Endodermal cell (in vitro differentiated cells): ENCODE results near the gene TUBA4A. TPM values are rescaled to one million over a fixed set of nuclear protein-coding genes. Genes with fewer than 3 reads are reported as not detected.

Source experiments
- DNase-seq: peaks from one replicate; pipeline ENCODE4 v3.0.0-alpha.2; 2017
- H3K27ac ChIP-seq: 2 replicates; pipeline ENCODE4 v1.5.1; 2013; ENCODE audit warnings: mild to moderate bottlenecking, low read depth, low read length, moderate library complexity
- H3K27me3 ChIP-seq: 2 replicates; pipeline ENCODE4 v1.6.1; 2013; ENCODE audit warnings: mild to moderate bottlenecking, low read length, moderate library complexity; ENCODE audit not compliant: insufficient read depth, control insufficient read depth, poor library complexity, severe bottlenecking
- H3K36me3 ChIP-seq: 2 replicates; pipeline ENCODE4 v1.7.0; 2013; ENCODE audit warnings: mild to moderate bottlenecking, low read length, moderate library complexity; ENCODE audit not compliant: control insufficient read depth, insufficient read depth
- H3K4me1 ChIP-seq: one replicate; pipeline ENCODE4 v1.7.0; 2013; ENCODE audit warnings: low read length; ENCODE audit not compliant: control insufficient read depth, insufficient read depth
- H3K4me3 ChIP-seq: 2 replicates; pipeline ENCODE4 v1.5.1; 2013; ENCODE audit warnings: mild to moderate bottlenecking, low read length, moderate library complexity
- H3K9ac ChIP-seq: 2 replicates; pipeline ENCODE4 v1.6.1; 2013; ENCODE audit warnings: mild to moderate bottlenecking, low read length, moderate library complexity; ENCODE audit not compliant: poor library complexity, severe bottlenecking; ENCODE audit errors: extremely low read depth
- H3K9me3 ChIP-seq: 2 replicates; pipeline ENCODE4 v1.6.1; 2013; ENCODE audit warnings: mild to moderate bottlenecking, low read length, moderate library complexity; ENCODE audit not compliant: control insufficient read depth
- H3K27ac Mint-ChIP-seq: 2 replicates; pipeline ENCODE4 v1.8.0; 2020; ENCODE audit warnings: mixed read lengths
- H3K27me3 Mint-ChIP-seq: 2 replicates; pipeline ENCODE4 v1.8.0; 2021; ENCODE audit warnings: mild to moderate bottlenecking, mixed read lengths; ENCODE audit not compliant: insufficient read depth
- H3K36me3 Mint-ChIP-seq: 2 replicates; pipeline ENCODE4 v1.8.0; 2020; ENCODE audit warnings: low read depth, mixed read lengths
- H3K4me1 Mint-ChIP-seq: 2 replicates; pipeline ENCODE4 v1.8.0; 2020; ENCODE audit warnings: mixed read lengths
- H3K4me3 Mint-ChIP-seq: 2 replicates; pipeline ENCODE4 v1.8.0; 2020; ENCODE audit warnings: mild to moderate bottlenecking, moderate library complexity, mixed read lengths
- H3K9me3 Mint-ChIP-seq: 2 replicates; pipeline ENCODE4 v1.8.0; 2020; ENCODE audit warnings: mild to moderate bottlenecking, mixed read lengths
- WGBS, 2 experiments: methylation state at CpG; one replicate each; pipeline versions ENCODE4 v1.1.5 to v1.1.7; 2013; ENCODE audit warnings: missing lambda C conversion rate in 2 of 2, mixed read lengths in 1 of 2; ENCODE audit not compliant: insufficient coverage in 1 of 2, insufficient read length in 1 of 2; 5-methylcytosine and 5-hydroxymethylcytosine counted together
- total RNA-seq, 2 donors: library from RNA; stranded (reverse); fragmentation: NEBNext Ultra II Directional in 1 of 2; extraction: Animal tissue kit (Norgen Biotek cat#: 25700) in 1 of 2; gene quantifications; 2 replicates in 1 of 2; 3 replicates in 1 of 2; pipeline ENCODE4 v1.2.1, GENCODE V29; 2021
- TF ChIP-seq, protein P1 (sequence below): fragments of 200-600 bp; sonication (generic); conservative IDR thresholded peaks from 2 replicates; pipeline ENCODE4 v1.5.0; 2021; ENCODE audit warnings: antibody characterized with exemption, mild to moderate bottlenecking

TUBA4A gene
- total RNA-seq, 2 donors from 2014 or later: 4.0 to 9.5 TPM

- H3K27ac Mint-ChIP-seq: no peak overlapping the region
- peaks cover 7% of the 10 kb centered on the region for H3K27me3 ChIP-seq
- H3K36me3 ChIP-seq: no peaks in the 10 kb centered on the region
- no peak overlapping the region for H3K9ac ChIP-seq
- no peaks in the 10 kb centered on the region for H3K9me3 Mint-ChIP-seq
- no peak overlapping the region for H3K4me3 Mint-ChIP-seq
- H3K9me3 ChIP-seq: no peaks in the 10 kb centered on the region
- 81 to 100% methylated on average over 1 to 2 of the region's 2 CpGs for WGBS, 2 experiments
- H3K27ac ChIP-seq: no peak overlapping the region
- H3K4me3 ChIP-seq: no peak overlapping the region
- H3K36me3 Mint-ChIP-seq: no peaks in the 10 kb centered on the region
- peaks cover 11% of the 10 kb centered on the region for H3K4me1 ChIP-seq
- TF ChIP-seq, protein P1, sequence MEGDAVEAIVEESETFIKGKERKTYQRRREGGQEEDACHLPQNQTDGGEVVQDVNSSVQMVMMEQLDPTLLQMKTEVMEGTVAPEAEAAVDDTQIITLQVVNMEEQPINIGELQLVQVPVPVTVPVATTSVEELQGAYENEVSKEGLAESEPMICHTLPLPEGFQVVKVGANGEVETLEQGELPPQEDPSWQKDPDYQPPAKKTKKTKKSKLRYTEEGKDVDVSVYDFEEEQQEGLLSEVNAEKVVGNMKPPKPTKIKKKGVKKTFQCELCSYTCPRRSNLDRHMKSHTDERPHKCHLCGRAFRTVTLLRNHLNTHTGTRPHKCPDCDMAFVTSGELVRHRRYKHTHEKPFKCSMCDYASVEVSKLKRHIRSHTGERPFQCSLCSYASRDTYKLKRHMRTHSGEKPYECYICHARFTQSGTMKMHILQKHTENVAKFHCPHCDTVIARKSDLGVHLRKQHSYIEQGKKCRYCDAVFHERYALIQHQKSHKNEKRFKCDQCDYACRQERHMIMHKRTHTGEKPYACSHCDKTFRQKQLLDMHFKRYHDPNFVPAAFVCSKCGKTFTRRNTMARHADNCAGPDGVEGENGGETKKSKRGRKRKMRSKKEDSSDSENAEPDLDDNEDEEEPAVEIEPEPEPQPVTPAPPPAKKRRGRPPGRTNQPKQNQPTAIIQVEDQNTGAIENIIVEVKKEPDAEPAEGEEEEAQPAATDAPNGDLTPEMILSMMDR: no peak
- peaks cover 29% of the 10 kb centered on the region for H3K27me3 Mint-ChIP-seq
- peaks cover 16% of the 10 kb centered on the region for H3K4me1 Mint-ChIP-seq
- DNase-seq: no peak
Measured at GRCh38 chr2:219272995-219273394, 19.3 kb upstream of the TUBA4A start.

GRCh38 chr2:219272356-219272755 lies 18.6 kb upstream of the TUBA4A start:
- 91 to 96% methylated on average over 3 to 4 of the region's 4 CpGs for WGBS, 2 experiments
- H3K27me3 Mint-ChIP-seq: peaks cover 29% of the 10 kb centered on the region
- no peak overlapping the region for H3K27ac Mint-ChIP-seq
- H3K36me3 ChIP-seq: no peaks in the 10 kb centered on the region
- no peak overlapping the region for H3K4me3 Mint-ChIP-seq
- no peak overlapping the region for H3K27ac ChIP-seq
- no peak overlapping the region for H3K9ac ChIP-seq
- peaks cover 11% of the 10 kb centered on the region for H3K4me1 Mint-ChIP-seq
- TF ChIP-seq, protein P1: no peak
- no peak overlapping the region for H3K4me3 ChIP-seq
- peaks cover 7% of the 10 kb centered on the region for H3K27me3 ChIP-seq
- H3K36me3 Mint-ChIP-seq: no peaks in the 10 kb centered on the region
- H3K4me1 ChIP-seq: peaks cover 8% of the 10 kb centered on the region
- no peak for DNase-seq
- H3K9me3 Mint-ChIP-seq: no peaks in the 10 kb centered on the region
- H3K9me3 ChIP-seq: no peaks in the 10 kb centered on the region

DNA sequence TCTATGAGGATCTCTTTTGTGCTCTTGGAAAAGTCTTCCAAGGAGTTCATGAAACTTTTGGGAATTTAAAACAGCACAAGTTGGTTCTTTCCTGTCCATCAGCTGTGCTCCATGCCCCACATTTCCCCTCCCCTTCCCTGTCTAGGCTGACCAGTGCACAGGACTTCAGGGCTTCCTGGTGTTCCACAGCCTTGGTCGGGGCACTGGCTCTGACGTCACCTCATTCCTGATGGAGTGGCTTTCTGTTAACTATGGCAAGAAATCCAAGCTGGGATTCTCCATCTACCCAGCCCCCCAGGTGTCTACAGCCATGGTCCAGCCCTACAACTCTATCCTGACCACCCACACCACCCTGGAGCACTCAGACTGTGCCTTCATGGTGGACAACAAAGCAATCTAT lies 17.3 kb upstream of the TUBA4A start:
- H3K4me3 Mint-ChIP-seq: no peak overlapping the region
- Histone ChIP-seq H3K27me3 (peaks cover 7% of the 10 kb centered on the region), H3K4me1 (peaks cover 8% of the 10 kb centered on the region), H3K36me3 (no peaks in the 10 kb centered on the region), H3K9me3 (no peaks in the 10 kb centered on the region), H3K27ac (no peak overlapping the region), H3K9ac (no peak overlapping the region), H3K4me3 (no peak overlapping the region)
- DNase-seq: no peak
- TF ChIP-seq, protein P1: no peak
- peaks cover 31% of the 10 kb centered on the region for H3K27me3 Mint-ChIP-seq
- 85 to 92% methylated on average over 2 of the region's 2 CpGs for WGBS, 2 experiments
- peak overlapping the region; percentile 44 for H3K27ac Mint-ChIP-seq
- H3K9me3 Mint-ChIP-seq: no peaks in the 10 kb centered on the region
- no peaks in the 10 kb centered on the region for H3K36me3 Mint-ChIP-seq
- H3K4me1 Mint-ChIP-seq: peaks cover 7% of the 10 kb centered on the region
